PC-9 (cell line): ENCODE results near the gene GFER. TPM values are rescaled to one million over a fixed set of nuclear protein-coding genes. Genes with fewer than 3 reads are reported as not detected.

ENCODE experiments used
- BruUV-seq: library from RNA; stranded (reverse); fragments of 400-500 nt; replicated peaks from 2 replicates; lab custom pipeline; 2021; lab: Mats Ljungman, UMichigan
- CTCF ChIA-PET: fragments of 300-600 bp; sonication (Branson Sonifier 250); formaldehyde crosslinking; loops from one replicate; lab custom pipeline; 2022; ENCODE audit warnings: antibody characterized with exemption; lab: Charles Lee
- POLR2A ChIA-PET: fragments of 300-600 bp; sonication (Branson Sonifier 250); formaldehyde crosslinking; loops from one replicate; lab custom pipeline; 2022; ENCODE audit warnings: antibody characterized with exemption; ENCODE audit not compliant: unreplicated experiment; lab: Charles Lee
- DNase-seq, 2 experiments: peaks; one replicate each; pipeline versions ENCODE4 v3.0.0 to v3.0.0-alpha.2; 2015 to 2022; ENCODE audit warnings: mixed read lengths in 1 of 2
- H2AFZ ChIP-seq: fragments of 200-600 bp; sonication (generic); 2 replicates; pipeline ENCODE4 v1.8.1; 2017; ENCODE audit warnings: antibody characterized with exemption
- H3F3A ChIP-seq: fragments of 200-600 bp; sonication (generic); 2 replicates; pipeline ENCODE4 v1.8.1; 2017; ENCODE audit warnings: antibody characterized with exemption, mild to moderate bottlenecking, low read depth; ENCODE audit not compliant: insufficient read depth
- H3K27ac ChIP-seq: fragments of 200-600 bp; sonication (generic); 2 replicates; pipeline ENCODE4 v1.6.1; 2016; ENCODE audit warnings: mixed run types
- H3K27me3 ChIP-seq: fragments of 200-600 bp; sonication (generic); 2 replicates; pipeline ENCODE4 v1.6.1; 2016; ENCODE audit warnings: low read depth, mixed run types; ENCODE audit not compliant: insufficient read depth
- H3K36me3 ChIP-seq: fragments of 200-600 bp; sonication (generic); 2 replicates; pipeline ENCODE4 v1.6.1; 2016; ENCODE audit warnings: low read depth, mixed run types
- H3K4me1 ChIP-seq: fragments of 200-600 bp; sonication (generic); replicated peaks from 2 replicates; pipeline ENCODE4 v1.6.1; 2016; ENCODE audit warnings: mixed run types; ENCODE audit not compliant: insufficient read depth
- H3K4me2 ChIP-seq: fragments of 200-600 bp; sonication (generic); 2 replicates; pipeline ENCODE4 v1.6.1; 2017; ENCODE audit warnings: mixed run types
- H3K4me3 ChIP-seq: fragments of 200-600 bp; sonication (generic); 2 replicates; pipeline ENCODE4 v1.6.1; 2016; ENCODE audit warnings: mixed run types
- H3K79me2 ChIP-seq: fragments of 200-600 bp; sonication (generic); 2 replicates; pipeline ENCODE4 v1.6.1; 2017; ENCODE audit warnings: low read depth, mixed run types
- H3K9me2 ChIP-seq: fragments of 200-600 bp; sonication (generic); 2 replicates; pipeline ENCODE4 v1.8.1; 2017; ENCODE audit warnings: mild to moderate bottlenecking; ENCODE audit not compliant: insufficient read depth
- H3K9me3 ChIP-seq: fragments of 200-600 bp; sonication (generic); 2 replicates; pipeline ENCODE4 v1.8.1; 2016; ENCODE audit warnings: low read depth; ENCODE audit not compliant: insufficient read depth
- H4K20me1 ChIP-seq: fragments of 200-600 bp; sonication (generic); 2 replicates; pipeline ENCODE4 v1.8.1; 2017; ENCODE audit not compliant: insufficient read depth
- EZH2 ChIP-seq: fragments of 200-600 bp; sonication (generic); IDR thresholded peaks from 2 replicates; pipeline ENCODE4 v1.8.0; 2017; ENCODE audit warnings: antibody characterized with exemption, low read depth
- intact Hi-C: fragments of 100-400 bp; cut with micrococcal nuclease; formaldehyde crosslinking; loops from one replicate; pipeline ENCODE4 v1.10.0; 2022; ENCODE audit not compliant: unreplicated experiment
- total RNA-seq: library from RNA; stranded (reverse); gene quantifications from 2 replicates; pipeline ENCODE4 v1.2.3, GENCODE V29; 2021
- TF ChIP-seq, protein P1 (sequence below): fragments of 200-600 bp; sonication (generic); conservative IDR thresholded peaks from 2 replicates; pipeline ENCODE4 v1.6.1; 2017; ENCODE audit warnings: mixed run types, antibody characterized with exemption, mild to moderate bottlenecking, moderate library complexity

Gene GFER
- total RNA-seq, 1 experiment from 2014 or later = 59.7 TPM

DNA sequence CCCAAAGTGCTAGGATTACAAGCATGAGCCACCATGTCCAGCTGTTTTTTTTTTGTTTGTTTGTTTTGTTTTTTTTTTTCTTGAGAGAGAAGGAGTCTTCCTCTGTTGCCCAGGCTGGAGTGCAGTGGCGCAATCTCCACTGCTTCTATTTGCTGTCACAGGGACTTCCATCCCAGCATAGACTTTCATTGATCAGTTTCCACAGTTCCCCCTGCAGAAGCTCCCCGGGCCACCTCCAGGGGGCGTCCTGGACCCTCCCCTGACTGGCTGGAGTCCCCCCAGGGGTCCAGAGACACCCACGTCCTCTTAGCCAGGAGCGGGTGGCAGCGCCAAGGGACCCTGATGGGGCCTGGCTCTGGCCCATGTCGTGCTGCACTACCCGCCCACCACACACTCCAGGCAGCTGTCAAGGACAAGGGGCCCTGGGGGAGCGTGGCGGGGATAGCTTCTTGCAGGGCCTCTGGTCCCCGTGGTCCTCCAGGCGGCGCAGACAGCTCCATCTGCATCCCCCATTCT, 32.5 kb downstream of the GFER start:
- CTCF ChIA-PET = interaction anchor here (0.7 to 0.9 kb wide), 2 partner anchors 9 to 66 kb away, joined by 5 read pairs; no protein-coding TSS in a partner anchor
- Histone ChIP-seq H3K4me2 (no peak overlapping the region; the same call in 1 of the 2 replicates), H3K9me2 (no peaks in the 10 kb centered on the region), H4K20me1 (no peaks in the 10 kb centered on the region), H3K4me1 (peaks cover 21% of the 10 kb centered on the region), H2AFZ (no peak overlapping the region), H3K9me3 (no peaks in the 10 kb centered on the region), H3K27me3 (no peaks in the 10 kb centered on the region), H3F3A (peaks cover 16% of the 10 kb centered on the region), H3K36me3 (no peaks in the 10 kb centered on the region), H3K4me3 (no peak overlapping the region), H3K79me2 (no peaks in the 10 kb centered on the region), H3K27ac (0 out of 2 replicates have a peak overlapping the region, but pooled peaks have one; percentile 86)
- DNase-seq = no peak
- POLR2A ChIA-PET = no interaction called here
- TF ChIP-seq, protein P1, sequence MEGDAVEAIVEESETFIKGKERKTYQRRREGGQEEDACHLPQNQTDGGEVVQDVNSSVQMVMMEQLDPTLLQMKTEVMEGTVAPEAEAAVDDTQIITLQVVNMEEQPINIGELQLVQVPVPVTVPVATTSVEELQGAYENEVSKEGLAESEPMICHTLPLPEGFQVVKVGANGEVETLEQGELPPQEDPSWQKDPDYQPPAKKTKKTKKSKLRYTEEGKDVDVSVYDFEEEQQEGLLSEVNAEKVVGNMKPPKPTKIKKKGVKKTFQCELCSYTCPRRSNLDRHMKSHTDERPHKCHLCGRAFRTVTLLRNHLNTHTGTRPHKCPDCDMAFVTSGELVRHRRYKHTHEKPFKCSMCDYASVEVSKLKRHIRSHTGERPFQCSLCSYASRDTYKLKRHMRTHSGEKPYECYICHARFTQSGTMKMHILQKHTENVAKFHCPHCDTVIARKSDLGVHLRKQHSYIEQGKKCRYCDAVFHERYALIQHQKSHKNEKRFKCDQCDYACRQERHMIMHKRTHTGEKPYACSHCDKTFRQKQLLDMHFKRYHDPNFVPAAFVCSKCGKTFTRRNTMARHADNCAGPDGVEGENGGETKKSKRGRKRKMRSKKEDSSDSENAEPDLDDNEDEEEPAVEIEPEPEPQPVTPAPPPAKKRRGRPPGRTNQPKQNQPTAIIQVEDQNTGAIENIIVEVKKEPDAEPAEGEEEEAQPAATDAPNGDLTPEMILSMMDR = peak; percentile 60; the same call in 1 of the 2 replicates
- TF ChIP-seq EZH2 = no peak
- BruUV-seq = no TSS peak
- intact Hi-C loops = no loop called here

DNA sequence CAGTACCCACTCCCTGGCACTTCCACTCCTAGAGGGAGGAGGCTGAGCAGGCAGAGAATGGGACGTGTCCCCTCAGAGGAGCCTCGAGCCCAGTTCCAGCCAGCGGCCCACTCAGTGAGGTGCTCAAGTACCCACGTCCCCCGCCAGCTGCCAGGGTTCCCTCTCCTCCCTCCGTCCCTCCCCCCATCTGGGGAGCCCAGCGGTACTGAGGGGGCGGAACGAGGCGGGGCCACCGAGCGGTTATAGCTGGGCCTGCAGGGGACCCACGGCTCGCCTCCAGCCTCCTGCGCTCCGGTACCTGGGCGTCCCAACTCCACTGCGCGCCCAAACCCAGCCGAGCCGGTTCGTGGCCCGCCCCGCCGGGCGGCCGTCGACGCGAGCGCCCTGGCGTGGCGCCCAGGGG, 35.5 kb downstream of the GFER start, which contains the start of gene NPW:
Gene NPW (plus strand): TSS at position 268 of the 403 bp plus-strand sequence.
- no TSS peak for BruUV-seq
- H3K4me3 ChIP-seq = no peak within 1 kb of the TSS

DNA sequence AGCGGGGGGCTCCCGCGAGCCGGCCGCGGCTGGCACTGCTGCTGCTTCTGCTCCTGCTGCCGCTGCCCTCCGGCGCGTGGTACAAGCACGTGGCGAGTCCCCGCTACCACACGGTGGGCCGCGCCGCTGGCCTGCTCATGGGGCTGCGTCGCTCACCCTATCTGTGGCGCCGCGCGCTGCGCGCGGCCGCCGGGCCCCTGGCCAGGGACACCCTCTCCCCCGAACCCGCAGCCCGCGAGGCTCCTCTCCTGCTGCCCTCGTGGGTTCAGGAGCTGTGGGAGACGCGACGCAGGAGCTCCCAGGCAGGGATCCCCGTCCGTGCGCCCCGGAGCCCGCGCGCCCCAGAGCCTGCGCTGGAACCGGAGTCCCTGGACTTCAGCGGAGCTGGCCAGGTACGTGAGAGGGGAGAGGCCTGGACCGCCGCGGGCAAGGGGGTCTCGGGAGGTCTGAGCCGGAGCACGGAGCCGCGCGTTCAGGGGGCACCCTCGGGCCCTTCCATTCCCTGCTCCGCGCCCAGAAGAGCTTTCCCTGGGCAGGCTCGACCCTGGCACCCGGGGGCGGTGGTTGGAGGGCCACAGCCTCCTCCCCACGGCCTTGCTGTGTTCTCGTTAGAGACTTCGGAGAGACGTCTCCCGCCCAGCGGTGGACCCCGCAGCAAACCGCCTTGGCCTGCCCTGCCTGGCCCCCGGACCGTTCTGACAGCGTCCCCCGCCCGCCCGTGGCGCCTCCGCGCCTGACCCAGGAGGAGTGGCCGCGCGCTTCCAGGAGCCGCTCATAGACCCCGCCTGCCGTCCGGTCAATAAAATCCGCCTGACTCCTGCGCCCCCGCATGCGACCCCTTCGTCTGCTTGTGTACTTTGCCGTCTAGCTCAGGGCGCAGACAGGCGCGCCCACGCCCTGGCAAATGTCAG, 36.2 kb downstream of the GFER start:
- CTCF ChIA-PET = no interaction called here
- intact Hi-C loops = no loop called here

More for the DNA sequence above, 35.5 kb downstream of the GFER start, which contains the start of gene NPW:
- intact Hi-C loops = no loop called here
- no peak for DNase-seq
- Histone ChIP-seq H3K4me1 (peaks cover 25% of the 10 kb centered on the region), H3F3A (peaks cover 16% of the 10 kb centered on the region), H3K79me2 (no peaks in the 10 kb centered on the region), H4K20me1 (no peaks in the 10 kb centered on the region), H3K27ac (no peak within 1 kb of the TSS), H3K36me3 (no peaks in the 10 kb centered on the region), H2AFZ (no peak within 1 kb of the TSS), H3K27me3 (no peaks in the 10 kb centered on the region), H3K4me2 (no peak within 1 kb of the TSS), H3K9me2 (no peaks in the 10 kb centered on the region), H3K9me3 (no peaks in the 10 kb centered on the region)
- POLR2A ChIA-PET = no interaction called here
- CTCF ChIA-PET = no interaction called here
- TF ChIP-seq, protein P1 = no peak
- no peak for TF ChIP-seq EZH2

More for the DNA sequence above, 36.2 kb downstream of the GFER start:
- Histone ChIP-seq H3K4me2 (no peak overlapping the region), H3K79me2 (no peaks in the 10 kb centered on the region), H3K4me1 (peaks cover 18% of the 10 kb centered on the region), H2AFZ (no peak overlapping the region), H3F3A (peaks cover 9% of the 10 kb centered on the region), H3K4me3 (no peak overlapping the region), H3K9me2 (no peaks in the 10 kb centered on the region), H3K27me3 (no peaks in the 10 kb centered on the region), H3K36me3 (no peaks in the 10 kb centered on the region), H3K27ac (no peak overlapping the region), H4K20me1 (no peaks in the 10 kb centered on the region), H3K9me3 (no peaks in the 10 kb centered on the region)
- POLR2A ChIA-PET = no interaction called here
- no TSS peak for BruUV-seq
- no peak for TF ChIP-seq EZH2
- TF ChIP-seq, protein P1 = no peak
- DNase-seq = no peak
